Fibroblast of skin of scalp (primary cell): ENCODE measurements around the gene GALNT5.

Experiments used
- DNase-seq: peaks from one replicate; pipeline ENCODE4 v3.0.0-alpha.2; 2013

The GALNT5 gene

GRCh38 chr2:157290525-157290924 is 33.0 kb downstream of the GALNT5 start:
- no peak for DNase-seq

DNA sequence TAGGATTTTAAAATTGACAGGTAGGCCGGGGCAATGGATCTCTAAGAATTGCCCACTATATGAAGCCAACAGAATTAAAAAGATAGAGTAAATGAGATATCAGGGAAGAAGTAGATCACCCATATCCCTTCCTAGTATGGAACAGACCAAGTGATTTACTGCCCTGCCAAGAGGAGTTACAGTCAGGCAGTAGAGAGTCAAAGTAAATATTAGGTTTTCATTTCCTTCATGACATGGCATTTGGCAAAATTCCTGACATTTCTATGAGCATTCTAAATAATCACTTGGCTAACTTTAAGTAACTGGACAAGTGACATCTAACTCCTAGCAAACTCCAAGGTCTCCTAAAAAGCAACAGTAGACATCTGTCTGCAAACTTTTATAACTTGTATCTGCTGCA is 33.5 kb downstream of the GALNT5 start:
- DNase-seq: peak; percentile 9

- DNase-seq: no peak
Measured at GRCh38 chr2:157292853-157293252, 35.3 kb downstream of the GALNT5 start.

DNA sequence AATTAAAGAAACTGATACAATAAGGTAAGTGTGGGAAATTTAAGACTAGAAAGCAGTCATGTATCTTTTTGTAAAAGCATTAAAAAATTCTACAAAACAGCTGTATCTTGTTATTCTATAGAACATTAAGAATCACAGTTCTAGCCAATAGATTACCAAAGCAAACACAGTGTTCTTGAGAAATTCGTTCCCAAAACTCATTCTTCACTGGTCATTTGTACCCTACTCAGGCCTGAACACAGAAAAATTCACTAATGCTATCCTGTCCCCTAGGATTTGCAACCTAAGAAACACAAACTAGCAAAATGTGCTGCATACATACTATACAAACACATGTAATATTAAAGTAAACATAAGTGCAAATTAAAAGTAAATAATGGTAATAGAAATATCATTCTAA is 39.0 kb downstream of the GALNT5 start:
- no peak for DNase-seq

DNA sequence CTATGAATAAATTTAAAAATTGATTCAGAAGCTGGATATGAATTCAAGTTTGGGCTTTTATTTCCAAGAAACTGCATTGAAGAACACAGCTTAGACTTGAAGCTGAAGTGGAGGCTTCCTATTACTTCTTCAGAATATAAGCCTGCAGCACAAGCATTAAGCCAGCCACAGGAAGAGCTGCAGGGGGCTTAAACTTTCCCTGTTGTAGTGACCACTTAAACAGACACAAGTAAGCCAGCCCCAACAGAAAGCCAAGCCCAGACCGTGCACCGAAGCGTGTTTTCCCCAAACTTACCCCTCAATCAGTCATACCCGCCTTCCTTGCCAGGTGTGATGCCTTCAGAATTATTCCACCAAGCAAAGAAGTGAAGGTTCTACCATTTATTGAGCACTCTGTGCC is 39.5 kb downstream of the GALNT5 start:
- DNase-seq: no peak

- no peak for DNase-seq
Measured at GRCh38 chr2:157301307-157301706, 43.8 kb downstream of the GALNT5 start.

DNA sequence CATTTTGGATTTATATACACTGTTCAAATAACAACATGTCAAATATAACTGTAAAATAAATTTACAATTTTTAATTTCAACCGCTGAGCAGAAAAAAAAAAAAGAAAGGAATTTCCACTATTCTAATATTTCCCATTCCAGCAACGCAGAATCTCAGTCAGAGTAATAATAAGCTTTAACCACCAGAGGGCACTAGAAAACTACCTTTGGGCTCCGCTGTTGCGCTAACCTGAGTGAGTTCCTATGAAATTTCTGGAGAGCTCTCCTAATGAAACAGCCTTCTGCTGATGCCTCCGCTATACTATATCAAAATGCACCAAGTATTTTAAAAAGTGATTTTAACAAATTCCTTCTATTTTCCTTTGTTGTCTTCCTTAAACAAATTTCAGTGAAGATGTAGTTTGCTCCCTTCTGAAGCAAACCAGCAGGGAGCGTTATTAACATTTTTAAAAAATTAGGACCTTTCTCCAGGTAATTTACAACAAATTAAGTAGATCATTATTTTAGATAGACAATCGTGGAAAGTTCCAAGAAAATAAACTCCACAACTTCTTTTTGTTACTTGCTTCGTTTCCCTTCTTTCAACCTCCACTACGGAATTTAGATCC is 45.1 kb downstream of the GALNT5 start:
- peak; percentile 66 for DNase-seq

DNA sequence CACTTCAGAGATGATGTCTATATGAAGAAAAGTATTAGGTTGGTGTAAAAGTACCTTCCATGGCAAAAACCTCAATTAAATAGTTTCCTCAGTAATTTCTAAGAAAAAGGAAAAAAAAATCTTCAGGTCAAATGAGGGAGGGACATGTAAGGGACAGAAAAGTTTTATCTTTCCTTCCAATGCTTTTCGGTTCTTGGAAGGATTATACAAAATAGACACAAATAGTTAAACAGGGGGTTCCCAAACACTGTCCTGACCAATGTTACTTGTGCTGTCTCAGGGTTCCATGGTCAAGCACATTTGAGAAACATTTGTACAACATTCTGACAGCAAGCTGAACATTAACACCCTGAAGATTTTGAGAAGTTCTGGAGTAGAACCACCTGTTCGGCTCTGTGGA is 46.1 kb downstream of the GALNT5 start:
- DNase-seq: no peak

DNA sequence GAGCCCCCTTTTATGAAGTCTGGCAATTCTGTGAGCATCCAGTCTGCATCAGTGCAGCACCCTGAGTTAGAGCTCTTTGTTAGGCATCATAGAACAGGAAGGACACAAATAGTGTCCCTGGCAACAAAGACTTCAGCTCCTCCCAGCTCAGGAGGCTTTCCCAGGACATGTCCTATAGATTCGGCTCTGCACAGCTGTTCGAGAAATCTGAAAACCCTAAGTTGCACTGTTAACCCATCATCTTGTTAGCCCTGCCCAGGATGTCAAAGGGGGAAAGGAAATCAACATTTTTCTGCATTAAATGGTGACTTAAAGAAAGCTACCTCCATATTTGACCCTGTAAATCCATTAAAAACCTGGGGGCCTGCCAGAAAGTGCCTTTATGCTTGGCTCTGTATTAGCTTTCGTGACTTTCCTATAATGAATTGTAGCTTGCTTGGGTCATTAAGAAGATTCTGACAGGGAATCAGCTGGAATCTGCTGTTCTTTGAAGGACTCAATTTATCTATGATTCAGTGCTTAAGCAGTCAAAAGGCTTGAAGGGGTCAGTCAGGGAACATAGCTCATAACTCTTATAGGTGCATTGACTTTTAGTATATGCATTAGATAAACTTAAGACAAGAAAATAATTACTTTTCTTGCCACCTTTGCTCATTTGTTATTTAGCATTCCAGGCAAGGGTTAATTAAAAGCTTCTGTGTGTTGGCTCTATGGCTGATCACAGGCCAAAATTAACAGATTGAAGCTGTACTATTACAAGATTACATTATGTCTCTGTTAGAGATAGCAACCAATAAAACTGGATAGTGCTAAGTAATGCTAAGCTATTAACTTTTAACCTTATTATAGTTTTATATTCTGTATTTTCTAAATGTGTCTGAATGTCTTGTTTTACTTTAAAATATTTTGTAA is 47.6 kb downstream of the GALNT5 start:
- DNase-seq: peak; percentile 77

- DNase-seq: no peak
Measured at GRCh38 chr2:157305723-157306110, 48.2 kb downstream of the GALNT5 start.

GRCh38 chr2:157307021-157307420 is 49.5 kb downstream of the GALNT5 start:
- no peak for DNase-seq

GRCh38 chr2:157309878-157310277 is 52.4 kb downstream of the GALNT5 start:
- DNase-seq: no peak

- no peak for DNase-seq
Measured at GRCh38 chr2:157311706-157312105, 54.2 kb downstream of the GALNT5 start.

DNA sequence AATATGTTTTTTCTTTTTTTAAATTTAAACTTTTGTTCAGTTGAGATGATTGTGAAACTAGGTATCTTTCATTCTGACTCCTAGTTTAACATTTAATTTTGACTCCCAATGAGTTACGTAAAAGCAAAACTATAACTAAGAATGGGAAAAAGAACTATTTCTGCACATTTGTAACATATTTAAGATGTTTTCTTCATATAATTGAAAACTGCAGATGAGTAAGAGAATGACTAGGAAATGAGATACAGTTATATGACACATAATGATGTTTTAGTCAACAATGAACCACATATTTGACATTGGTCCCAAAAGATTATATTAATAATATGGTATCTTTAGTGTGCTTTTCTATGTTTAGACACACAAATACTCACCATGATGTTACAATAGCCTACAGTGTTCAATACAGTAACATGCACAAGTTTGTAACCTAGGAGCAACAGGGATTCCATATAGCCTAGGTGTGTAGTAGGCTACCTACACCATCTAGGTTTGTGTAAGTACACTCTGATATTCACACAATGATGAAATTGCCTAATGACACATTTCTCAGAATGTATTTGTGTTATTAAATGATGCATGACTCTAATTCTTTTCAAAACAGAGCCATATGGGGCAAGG is 55.5 kb downstream of the GALNT5 start:
- peak; percentile 63 for DNase-seq

GRCh38 chr2:157315901-157316300 is 58.4 kb downstream of the GALNT5 start:
- DNase-seq: no peak

GRCh38 chr2:157318884-157319283 is 61.4 kb downstream of the GALNT5 start:
- no peak for DNase-seq

- no peak for DNase-seq
Measured at GRCh38 chr2:157319795-157320194, 62.3 kb downstream of the GALNT5 start.

- DNase-seq: no peak
Measured at GRCh38 chr2:157320409-157320808, 62.9 kb downstream of the GALNT5 start.

GRCh38 chr2:157321466-157321865 is 64.0 kb downstream of the GALNT5 start:
- no peak for DNase-seq

GRCh38 chr2:157322432-157322831 is 64.9 kb downstream of the GALNT5 start:
- DNase-seq: no peak

DNA sequence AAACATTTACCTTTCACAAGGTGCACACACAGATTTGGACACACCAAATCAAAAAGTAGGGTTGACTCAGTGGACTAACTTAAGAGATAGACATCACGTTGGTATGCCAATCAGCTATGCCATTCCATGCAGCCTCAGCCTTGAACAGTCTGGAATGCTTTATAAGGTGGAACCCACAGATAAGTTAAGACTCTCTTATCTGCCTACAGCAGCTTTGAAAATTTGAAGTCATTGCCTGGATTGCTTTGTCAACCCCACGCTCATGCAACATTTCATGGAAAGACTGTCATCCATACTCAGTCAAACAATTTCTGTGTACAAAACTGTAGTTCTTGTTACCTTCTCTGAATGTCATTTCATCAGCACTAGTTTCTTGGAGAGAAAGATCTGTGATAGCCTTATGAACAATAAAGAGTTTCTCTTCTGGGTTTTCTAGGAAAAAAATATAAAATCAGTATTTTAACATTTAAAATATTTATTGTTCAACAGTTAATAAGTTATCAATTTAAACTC is 66.9 kb downstream of the GALNT5 start:
- no peak for DNase-seq

- no peak for DNase-seq
Measured at GRCh38 chr2:157325786-157326185, 68.3 kb downstream of the GALNT5 start, which contains the start of gene ERMN. TSS of gene ERMN (minus strand) at chr2:157325824. CDS start at chr2:157325642, 182 bp downstream.

DNA sequence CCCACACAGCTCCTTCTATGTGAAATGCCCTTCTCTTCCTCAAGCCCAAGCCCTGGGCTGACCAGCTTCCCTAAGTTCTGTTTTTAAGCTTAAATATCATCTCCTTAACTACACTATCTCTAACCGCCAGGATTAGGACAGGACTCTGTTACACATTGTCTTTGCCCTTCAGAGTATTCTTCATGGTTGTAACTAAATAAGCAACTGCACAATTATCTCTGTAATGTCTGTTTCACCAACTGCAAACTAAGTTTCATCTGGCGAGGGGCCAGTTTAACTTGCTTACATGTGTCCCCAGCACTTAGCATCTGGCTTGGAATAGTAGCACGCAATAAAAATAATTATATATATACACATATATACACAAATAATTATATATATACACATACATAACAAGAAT is 69.2 kb downstream of the GALNT5 start:
- DNase-seq: no peak
